Midbrain (tissue), 1 donor: ENCODE data around the gene TCP11L1.
"Not testable (repeated sequence)": the region's sequence is repeated elsewhere in the genome, so short reads cannot be mapped to it uniquely, and the experiment has no call there.

Source experiments
- DNase-seq: peaks from one replicate; lab custom pipeline; 2025; lab: John Stamatoyannopoulos, UW

The TCP11L1 gene

GRCh38 chr11:33065445-33066178, 26.2 kb downstream of the TCP11L1 start:
- DNase-seq, result peak; percentile 31

GRCh38 chr11:33067294-33067693, 27.9 kb downstream of the TCP11L1 start:
- DNase-seq, result no peak

GRCh38 chr11:33068611-33069340, 29.4 kb downstream of the TCP11L1 start:
- no peak for DNase-seq

- DNase-seq, result no peak
Observed at GRCh38 chr11:33072465-33072864, 33.1 kb downstream of the TCP11L1 start.

GRCh38 chr11:33083918-33084317, 44.5 kb downstream of the TCP11L1 start:
- no peak for DNase-seq

GRCh38 chr11:33086017-33086416, 46.6 kb downstream of the TCP11L1 start:
- DNase-seq, result no peak

GRCh38 chr11:33089776-33090175, 50.4 kb downstream of the TCP11L1 start:
- DNase-seq, result no peak

- DNase-seq, result no peak
Observed at GRCh38 chr11:33094157-33094556, 54.8 kb downstream of the TCP11L1 start.

- no peak for DNase-seq
Observed at GRCh38 chr11:33103836-33104235, 64.5 kb downstream of the TCP11L1 start.

GRCh38 chr11:33109294-33109895, 70.0 kb downstream of the TCP11L1 start:
- DNase-seq, result no peak

GRCh38 chr11:33110083-33110482, 70.7 kb downstream of the TCP11L1 start:
- DNase-seq, result no peak

GRCh38 chr11:33116535-33116934, 77.2 kb downstream of the TCP11L1 start:
- DNase-seq, result no peak

GRCh38 chr11:33122696-33123095, 83.3 kb downstream of the TCP11L1 start:
- DNase-seq, result not testable (repeated sequence)
